ENCODE data around the gene IRF9. TPM values are rescaled to one million over a fixed set of nuclear protein-coding genes. Genes with fewer than 3 reads are reported as not detected.

The IRF9 gene
- total and polyA plus RNA-seq, 2 of the 4 experiments (the other 2 are of a cell fraction) = 25.6 to 34.6 TPM

- H2AK5ac ChIP-seq (ENCODE audit: low read depth, low read length) = no peak overlapping the region
- no peak overlapping the region for H2BK5ac ChIP-seq (ENCODE audit: low read depth, low read length, poor library complexity, severe bottlenecking)
- DNase-seq = no peak
- CTCF ChIA-PET = no interaction called here
- no peak overlapping the region for H2AK9ac ChIP-seq (replicated peaks; ENCODE audit: low read depth, low read length, poor library complexity)
- H3K4me2 ChIP-seq (ENCODE audit: low read depth, low read length) = no peak overlapping the region
- no peak overlapping the region for H2BK20ac ChIP-seq (ENCODE audit: low read depth, low read length)
- no peak overlapping the region for H3K9ac ChIP-seq (ENCODE audit: low read depth, low read length)
- H2BK120ac ChIP-seq (ENCODE audit: low read depth, low read length) = no peak overlapping the region
- no peak overlapping the region for H4K8ac ChIP-seq (ENCODE audit: low read depth in 2 of 2, low read length in 2 of 2)
- intact Hi-C loops (cut with micrococcal nuclease) (no loop called here), in situ Hi-C loops (cut with MboI; ENCODE audit: low sequenced_read_pairs) (loop anchor here (10.0 to 25.0 kb wide), 3 partner anchors 303 to 1045 kb away; partner anchors contain the start of genes ACIN1, BCL2L2, C14orf119 and PABPN1), dilution Hi-C loops (cut with HindIII; ENCODE audit: low sequenced_read_pairs, unreplicated experiment) (no loop called here)
- H3K27ac ChIP-seq (ENCODE audit: insufficient read depth, low read length) = no peak overlapping the region
- 0 out of 2 replicates have a peak, but pooled peaks cover 5% of the 10 kb centered on the region for H4K20me1 ChIP-seq (ENCODE audit: insufficient read depth, low read length)
- H3K79me1 ChIP-seq (ENCODE audit: low read depth in 1 of 2, low read length in 2 of 2) = peaks cover 4 to 10% of the 10 kb centered on the region in 2 experiments; a peak in 3 of 4 replicates
- no peaks in the 10 kb centered on the region for H3K27me3 ChIP-seq (ENCODE audit: control insufficient read depth, insufficient read depth, low read length)
- H3K14ac ChIP-seq (replicated peaks; ENCODE audit: low read depth, low read length) = no peak overlapping the region
- H3K4ac ChIP-seq (ENCODE audit: low read depth, low read length) = no peak overlapping the region
- no peaks in the 10 kb centered on the region for H3K36me3 ChIP-seq (ENCODE audit: control insufficient read depth, insufficient read depth, low read length)
- no peak overlapping the region for H2BK15ac ChIP-seq (ENCODE audit: low read depth, low read length)
- H3K4me1 ChIP-seq (ENCODE audit: control insufficient read depth, insufficient read depth, low read length) = peaks cover 8% of the 10 kb centered on the region; the same call in 1 of the 2 replicates
- no peak for ATAC-seq (ENCODE audit: low read depth)
- TF ChIP-seq SMC3 (IDR thresholded peaks at IDR 0.05; ENCODE audit: low read depth, low read length) = no peak
- TF ChIP-seq MAFK (IDR thresholded peaks at IDR 0.05; ENCODE audit: low read depth, low read length) = no peak
- TF ChIP-seq FOS (IDR thresholded peaks at IDR 0.05; ENCODE audit: low read depth, low read length) = no peak
- TF ChIP-seq USF2 (IDR thresholded peaks at IDR 0.05; ENCODE audit: low read depth, low read length) = no peak
- no peak for TF ChIP-seq ELK1 (IDR thresholded peaks at IDR 0.05; ENCODE audit: borderline replicate concordance, low read depth, low read length)
- TF ChIP-seq RFX5 (IDR thresholded peaks at IDR 0.05; ENCODE audit: low read depth, low read length) = no peak
- no peak for TF ChIP-seq RCOR1 (IDR thresholded peaks at IDR 0.05; ENCODE audit: insufficient replicate concordance, low read length)
- no peak for TF ChIP-seq MXI1 (IDR thresholded peaks at IDR 0.05; ENCODE audit: borderline replicate concordance, low read depth, low read length)
- TF ChIP-seq NFE2L2 (IDR thresholded peaks at IDR 0.05; ENCODE audit: low read depth, low read length) = no peak
- TF ChIP-seq CEBPB (IDR thresholded peaks at IDR 0.05; ENCODE audit: low read depth, low read length) = no peak
- TF ChIP-seq POLR2A (IDR thresholded peaks at IDR 0.05; ENCODE audit: low read depth, low read length) = no peak
- TF ChIP-seq MAZ (IDR thresholded peaks at IDR 0.05; ENCODE audit: borderline replicate concordance, low read depth, low read length) = no peak
- TF ChIP-seq CTCF (conservative IDR thresholded peaks at IDR 0.05; ENCODE audit: low read depth, low read length) = no peak
- no peak for TF ChIP-seq RAD21 (IDR thresholded peaks at IDR 0.05; ENCODE audit: low read length)
- H3K9me1 ChIP-seq (ENCODE audit: insufficient read depth, low read length) = peaks cover 5% of the 10 kb centered on the region
- H3K18ac ChIP-seq (ENCODE audit: low read depth, low read length) = no peak overlapping the region
- H3K56ac ChIP-seq (ENCODE audit: extremely low read depth, insufficient read depth, low read length) = no peak overlapping the region
- no TSS peak for BruUV-seq (replicated peaks)
- no peak overlapping the region for H3K23ac ChIP-seq (ENCODE audit: low read depth, low read length)
- no peak overlapping the region for H4K5ac ChIP-seq (ENCODE audit: low read depth, low read length)
- 82% methylated on average over 12 of the region's 24 CpGs; no CpG with 5 or more reads in 1 of the 2 experiments for WGBS, 2 experiments (ENCODE audit: extremely low coverage in 2 of 2, insufficient read length in 1 of 2)
- H2AFZ ChIP-seq (replicated peaks; ENCODE audit: low read length, poor library complexity) = no peak overlapping the region
- POLR2A ChIA-PET (ENCODE audit: unreplicated experiment) = no interaction called here
- H3K9me3 ChIP-seq (ENCODE audit: control insufficient read depth, insufficient read depth, low read length) = no peaks in the 10 kb centered on the region
- no peak overlapping the region for H4K91ac ChIP-seq (ENCODE audit: insufficient read depth, low read depth, low read length)
- no peak overlapping the region for H3K4me3 ChIP-seq (ENCODE audit: insufficient read depth, low read depth, low read length)
Observed at GRCh38 chr14:24132061-24132685, 28.9 kb upstream of the IRF9 start.

All from IMR-90 (cell line).